ENCODE data around the gene PADI6. TPM values are rescaled to one million over a fixed set of nuclear protein-coding genes. Genes with fewer than 3 reads are reported as not detected.
A peak's percentile ranks its signal among the peaks of the same experiment; 100 is the strongest.

PADI6 gene
- total RNA-seq, 1 donor from 2014 or later = not detected

DNA sequence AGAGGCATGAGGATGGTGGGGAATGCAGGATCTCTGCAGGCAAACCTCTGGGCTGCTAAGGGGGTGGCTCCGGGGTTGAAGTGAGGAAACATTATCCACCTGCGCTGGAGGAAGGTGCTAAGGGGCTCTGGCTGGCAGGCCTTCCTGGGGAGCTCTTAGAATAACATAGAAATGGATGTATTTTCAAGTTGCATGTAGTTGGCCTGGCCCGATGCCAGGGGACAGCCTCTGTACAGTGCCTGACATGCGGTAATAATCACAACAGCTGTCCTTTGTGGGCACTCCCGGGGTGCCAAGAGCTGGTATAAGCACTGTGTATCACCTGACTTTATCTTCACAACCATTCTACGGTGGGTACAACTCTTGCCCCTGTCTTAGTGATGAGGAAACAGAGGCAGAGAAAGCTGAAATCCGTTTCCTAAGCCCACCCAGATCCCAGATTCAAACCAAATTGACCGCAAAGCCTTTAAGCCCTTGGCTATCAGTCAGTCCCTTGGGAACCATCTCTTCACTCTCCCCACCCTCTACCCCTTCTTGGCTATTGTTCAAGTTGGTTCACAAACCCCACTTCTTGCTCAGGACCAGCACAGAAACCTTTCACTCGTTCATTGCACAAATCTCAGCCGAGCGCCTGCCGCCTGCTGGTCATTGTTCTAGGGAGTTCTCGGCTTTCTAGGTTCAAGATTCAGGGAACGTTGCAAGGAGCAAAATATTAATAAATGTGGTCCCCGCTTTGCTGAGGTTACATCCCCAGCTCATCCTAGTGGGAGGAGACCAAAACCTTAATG, 33.1 kb upstream of the PADI6 start:
- Histone ChIP-seq H3K79me2 (ENCODE audit: low read depth) (no peaks in the 10 kb centered on the region), H3K4me3 (no peak overlapping the region), H3F3A (ENCODE audit: low read depth) (no peaks in the 10 kb centered on the region), H3K4me1 (no peaks in the 10 kb centered on the region), H3K27me3 (peaks cover 4% of the 10 kb centered on the region), H4K20me1 (ENCODE audit: low read depth) (no peaks in the 10 kb centered on the region), H3K27ac (no peak overlapping the region), H3K36me3 (no peaks in the 10 kb centered on the region), H3K9ac (no peak overlapping the region), H3K4me2 (no peak overlapping the region), H3K9me3 (ENCODE audit: low read depth) (no peaks in the 10 kb centered on the region), H2AFZ (replicated peaks) (peak overlapping the region; percentile 50)
- no peak overlapping the region for H3K4me3 Mint-ChIP-seq
- H3K27ac Mint-ChIP-seq = no peak overlapping the region
- no peaks in the 10 kb centered on the region for H3K36me3 Mint-ChIP-seq
- peaks cover 8% of the 10 kb centered on the region for H3K27me3 Mint-ChIP-seq (ENCODE audit: insufficient read depth, low read depth)
- DNase-seq (ENCODE audit: low spot score) = no peak
- H3K4me1 Mint-ChIP-seq = peaks cover 2% of the 10 kb centered on the region
- peaks cover 1% of the 10 kb centered on the region for H3K9me3 Mint-ChIP-seq
- no peak for TF ChIP-seq EZH2 (IDR thresholded peaks at IDR 0.05)
- TF ChIP-seq, protein P1, sequence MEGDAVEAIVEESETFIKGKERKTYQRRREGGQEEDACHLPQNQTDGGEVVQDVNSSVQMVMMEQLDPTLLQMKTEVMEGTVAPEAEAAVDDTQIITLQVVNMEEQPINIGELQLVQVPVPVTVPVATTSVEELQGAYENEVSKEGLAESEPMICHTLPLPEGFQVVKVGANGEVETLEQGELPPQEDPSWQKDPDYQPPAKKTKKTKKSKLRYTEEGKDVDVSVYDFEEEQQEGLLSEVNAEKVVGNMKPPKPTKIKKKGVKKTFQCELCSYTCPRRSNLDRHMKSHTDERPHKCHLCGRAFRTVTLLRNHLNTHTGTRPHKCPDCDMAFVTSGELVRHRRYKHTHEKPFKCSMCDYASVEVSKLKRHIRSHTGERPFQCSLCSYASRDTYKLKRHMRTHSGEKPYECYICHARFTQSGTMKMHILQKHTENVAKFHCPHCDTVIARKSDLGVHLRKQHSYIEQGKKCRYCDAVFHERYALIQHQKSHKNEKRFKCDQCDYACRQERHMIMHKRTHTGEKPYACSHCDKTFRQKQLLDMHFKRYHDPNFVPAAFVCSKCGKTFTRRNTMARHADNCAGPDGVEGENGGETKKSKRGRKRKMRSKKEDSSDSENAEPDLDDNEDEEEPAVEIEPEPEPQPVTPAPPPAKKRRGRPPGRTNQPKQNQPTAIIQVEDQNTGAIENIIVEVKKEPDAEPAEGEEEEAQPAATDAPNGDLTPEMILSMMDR (IDR thresholded peaks at IDR 0.05) = peak; percentile 6

DNA sequence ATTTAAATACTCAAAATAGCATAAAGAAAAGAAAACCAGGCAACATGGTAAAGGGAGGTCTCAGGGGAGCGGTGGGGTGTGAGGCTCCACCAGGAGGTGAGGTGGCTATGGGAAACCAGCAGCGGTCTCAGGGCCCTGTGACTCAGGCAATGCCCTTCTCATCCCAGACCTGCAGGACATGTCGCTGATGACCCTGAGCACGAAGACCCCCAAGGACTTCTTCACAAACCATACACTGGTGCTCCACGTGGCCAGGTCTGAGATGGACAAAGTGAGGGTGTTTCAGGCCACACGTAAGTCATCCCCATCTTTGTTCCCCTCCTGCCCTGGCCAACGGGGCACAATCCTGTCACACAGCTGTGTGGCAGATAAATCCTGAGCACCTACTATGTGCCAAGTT, 32.5 kb upstream of the PADI6 start:
- Mint-ChIP-seq H3K4me1 (peaks cover 2% of the 10 kb centered on the region), H3K27me3 (ENCODE audit: insufficient read depth, low read depth) (peaks cover 8% of the 10 kb centered on the region), H3K36me3 (no peaks in the 10 kb centered on the region), H3K27ac (no peak overlapping the region), H3K4me3 (no peak overlapping the region), H3K9me3 (peaks cover 4% of the 10 kb centered on the region)
- peaks cover 4% of the 10 kb centered on the region for H3K27me3 ChIP-seq
- H3K4me3 ChIP-seq = no peak overlapping the region
- no peak for DNase-seq (ENCODE audit: low spot score)
- no peaks in the 10 kb centered on the region for H3F3A ChIP-seq (ENCODE audit: low read depth)
- TF ChIP-seq, protein P1 (IDR thresholded peaks at IDR 0.05) = no peak
- TF ChIP-seq EZH2phosphoT487 (IDR thresholded peaks at IDR 0.05) (no peak), EZH2 (IDR thresholded peaks at IDR 0.05) (no peak)
- H2AFZ ChIP-seq (replicated peaks) = no peak overlapping the region
- H4K20me1 ChIP-seq (ENCODE audit: low read depth) = no peaks in the 10 kb centered on the region
- no peaks in the 10 kb centered on the region for H3K36me3 ChIP-seq
- H3K79me2 ChIP-seq (ENCODE audit: low read depth) = no peaks in the 10 kb centered on the region
- no peaks in the 10 kb centered on the region for H3K9me3 ChIP-seq (ENCODE audit: low read depth)
- H3K4me1 ChIP-seq = no peaks in the 10 kb centered on the region
- no peak overlapping the region for H3K27ac ChIP-seq
- H3K9ac ChIP-seq = no peak overlapping the region
- no peak overlapping the region for H3K4me2 ChIP-seq

DNA sequence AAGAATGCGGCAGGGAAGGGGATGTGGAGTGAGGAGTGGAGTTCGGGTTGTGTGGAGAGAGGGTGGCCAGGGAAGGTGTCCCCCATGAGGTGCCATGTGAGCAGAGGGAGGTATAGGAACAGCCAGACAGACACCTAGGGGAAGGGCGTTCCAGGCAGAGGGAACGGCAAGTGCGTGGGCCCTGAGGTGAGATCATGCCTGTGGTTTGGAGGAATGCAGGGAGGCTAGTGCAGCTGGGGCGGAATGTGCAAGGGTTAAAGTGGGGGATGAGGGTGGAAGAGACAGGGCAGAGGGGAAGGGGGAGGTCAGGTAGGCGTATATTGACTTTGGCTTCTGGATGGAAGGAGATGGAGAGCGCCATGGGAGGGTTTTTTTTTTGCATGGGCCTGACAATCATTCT, 31.6 kb upstream of the PADI6 start:
- H3K36me3 ChIP-seq = no peaks in the 10 kb centered on the region
- Mint-ChIP-seq H3K27me3 (ENCODE audit: insufficient read depth, low read depth) (peaks cover 8% of the 10 kb centered on the region), H3K4me1 (peaks cover under 1% of the 10 kb centered on the region), H3K4me3 (no peak overlapping the region), H3K27ac (no peak overlapping the region), H3K36me3 (no peaks in the 10 kb centered on the region), H3K9me3 (peaks cover 6% of the 10 kb centered on the region)
- H3K27me3 ChIP-seq = peaks cover 4% of the 10 kb centered on the region
- no peak overlapping the region for H2AFZ ChIP-seq (replicated peaks)
- no peaks in the 10 kb centered on the region for H3K9me3 ChIP-seq (ENCODE audit: low read depth)
- no peak for DNase-seq (ENCODE audit: low spot score)
- H3K4me1 ChIP-seq = no peaks in the 10 kb centered on the region
- H3K27ac ChIP-seq = no peak overlapping the region
- TF ChIP-seq EZH2phosphoT487 (IDR thresholded peaks at IDR 0.05) (no peak), EZH2 (IDR thresholded peaks at IDR 0.05) (no peak)
- TF ChIP-seq, protein P1 (IDR thresholded peaks at IDR 0.05) = no peak
- H3K4me3 ChIP-seq = no peak overlapping the region
- no peaks in the 10 kb centered on the region for H3K79me2 ChIP-seq (ENCODE audit: low read depth)
- no peaks in the 10 kb centered on the region for H3F3A ChIP-seq (ENCODE audit: low read depth)
- no peak overlapping the region for H3K9ac ChIP-seq
- no peak overlapping the region for H3K4me2 ChIP-seq
- H4K20me1 ChIP-seq (ENCODE audit: low read depth) = no peaks in the 10 kb centered on the region
